ENCODE measurements around the gene SLC1A3.

Gene SLC1A3

GRCh38 chr5:36665628-36666027, 59.2 kb downstream of the SLC1A3 start:
- no peak overlapping the region for H3K9ac ChIP-seq (ENCODE audit: insufficient read length, low read depth)
- no peak for DNase-seq (ENCODE audit: low read depth, low spot score)
- H3K36me3 ChIP-seq (ENCODE audit: insufficient read depth, insufficient read length, low read length), result peaks cover 17% of the 10 kb centered on the region
- no peak overlapping the region for H3K4me3 ChIP-seq (ENCODE audit: insufficient read length, low read depth)
- H3K27me3 ChIP-seq (ENCODE audit: insufficient read depth, insufficient read length), result no peaks in the 10 kb centered on the region
- H3K4me1 ChIP-seq (ENCODE audit: insufficient read depth, insufficient read length), result no peaks in the 10 kb centered on the region
- no peak for TF ChIP-seq SUZ12 (IDR thresholded peaks at IDR 0.05; ENCODE audit: extremely low read depth, insufficient read depth, insufficient read length)
- H3K9me3 ChIP-seq (ENCODE audit: insufficient read depth, low read length), result no peaks in the 10 kb centered on the region

- H3K9ac ChIP-seq (ENCODE audit: insufficient read length, low read depth), result no peak overlapping the region
- no peaks in the 10 kb centered on the region for H3K9me3 ChIP-seq (ENCODE audit: insufficient read depth, low read length)
- H3K4me3 ChIP-seq (ENCODE audit: insufficient read length, low read depth), result no peak overlapping the region
- no peaks in the 10 kb centered on the region for H3K27me3 ChIP-seq (ENCODE audit: insufficient read depth, insufficient read length)
- TF ChIP-seq YY1 (IDR thresholded peaks at IDR 0.05; ENCODE audit: insufficient read depth, insufficient read length), result no peak
- no peak for TF ChIP-seq ZNF274 (IDR thresholded peaks at IDR 0.05; ENCODE audit: low read depth, low read length)
- TF ChIP-seq SUZ12 (IDR thresholded peaks at IDR 0.05; ENCODE audit: extremely low read depth, insufficient read depth, insufficient read length), result no peak
- no peak for DNase-seq (ENCODE audit: low read depth, low spot score)
- no peaks in the 10 kb centered on the region for H3K4me1 ChIP-seq (ENCODE audit: insufficient read depth, insufficient read length)
- peaks cover 22% of the 10 kb centered on the region for H3K36me3 ChIP-seq (ENCODE audit: insufficient read depth, insufficient read length, low read length)
Observed at GRCh38 chr5:36666274-36666673, 59.9 kb downstream of the SLC1A3 start.

- no peaks in the 10 kb centered on the region for H3K4me1 ChIP-seq (ENCODE audit: insufficient read depth, insufficient read length)
- H3K27me3 ChIP-seq (ENCODE audit: insufficient read depth, insufficient read length), result no peaks in the 10 kb centered on the region
- no peak for TF ChIP-seq SUZ12 (IDR thresholded peaks at IDR 0.05; ENCODE audit: extremely low read depth, insufficient read depth, insufficient read length)
- TF ChIP-seq YY1 (IDR thresholded peaks at IDR 0.05; ENCODE audit: insufficient read depth, insufficient read length), result no peak
- TF ChIP-seq ZNF274 (IDR thresholded peaks at IDR 0.05; ENCODE audit: low read depth, low read length), result no peak
- no peak overlapping the region for H3K9ac ChIP-seq (ENCODE audit: insufficient read length, low read depth)
- peaks cover 21% of the 10 kb centered on the region for H3K36me3 ChIP-seq (ENCODE audit: insufficient read depth, insufficient read length, low read length)
- no peak overlapping the region for H3K4me3 ChIP-seq (ENCODE audit: insufficient read length, low read depth)
- no peak for DNase-seq (ENCODE audit: low read depth, low spot score)
- no peaks in the 10 kb centered on the region for H3K9me3 ChIP-seq (ENCODE audit: insufficient read depth, low read length)
Observed at GRCh38 chr5:36666986-36667385, 60.6 kb downstream of the SLC1A3 start.

- no peaks in the 10 kb centered on the region for H3K9me3 ChIP-seq (ENCODE audit: insufficient read depth, low read length)
- H3K9ac ChIP-seq (ENCODE audit: insufficient read length, low read depth), result no peak overlapping the region
- peaks cover 27% of the 10 kb centered on the region for H3K36me3 ChIP-seq (ENCODE audit: insufficient read depth, insufficient read length, low read length)
- H3K4me1 ChIP-seq (ENCODE audit: insufficient read depth, insufficient read length), result no peaks in the 10 kb centered on the region
- H3K4me3 ChIP-seq (ENCODE audit: insufficient read length, low read depth), result no peak overlapping the region
- H3K27me3 ChIP-seq (ENCODE audit: insufficient read depth, insufficient read length), result no peaks in the 10 kb centered on the region
- TF ChIP-seq ZNF274 (IDR thresholded peaks at IDR 0.05; ENCODE audit: low read depth, low read length) (no peak), SUZ12 (IDR thresholded peaks at IDR 0.05; ENCODE audit: extremely low read depth, insufficient read depth, insufficient read length) (no peak), YY1 (IDR thresholded peaks at IDR 0.05; ENCODE audit: insufficient read depth, insufficient read length) (no peak)
- no peak for DNase-seq (ENCODE audit: low read depth, low spot score)
Observed at GRCh38 chr5:36667824-36668223, 61.4 kb downstream of the SLC1A3 start.

- DNase-seq (ENCODE audit: low read depth, low spot score), result no peak
- peaks cover 36% of the 10 kb centered on the region for H3K36me3 ChIP-seq (ENCODE audit: insufficient read depth, insufficient read length, low read length)
- TF ChIP-seq ZNF274 (IDR thresholded peaks at IDR 0.05; ENCODE audit: low read depth, low read length) (no peak), SUZ12 (IDR thresholded peaks at IDR 0.05; ENCODE audit: extremely low read depth, insufficient read depth, insufficient read length) (no peak), YY1 (IDR thresholded peaks at IDR 0.05; ENCODE audit: insufficient read depth, insufficient read length) (no peak)
- no peaks in the 10 kb centered on the region for H3K4me1 ChIP-seq (ENCODE audit: insufficient read depth, insufficient read length)
- no peak overlapping the region for H3K9ac ChIP-seq (ENCODE audit: insufficient read length, low read depth)
- H3K27me3 ChIP-seq (ENCODE audit: insufficient read depth, insufficient read length), result no peaks in the 10 kb centered on the region
- no peaks in the 10 kb centered on the region for H3K9me3 ChIP-seq (ENCODE audit: insufficient read depth, low read length)
- no peak overlapping the region for H3K4me3 ChIP-seq (ENCODE audit: insufficient read length, low read depth)
Observed at GRCh38 chr5:36669015-36669651, 62.7 kb downstream of the SLC1A3 start.

GRCh38 chr5:36670548-36670947, 64.1 kb downstream of the SLC1A3 start:
- Histone ChIP-seq H3K27me3 (ENCODE audit: insufficient read depth, insufficient read length) (no peaks in the 10 kb centered on the region), H3K9me3 (ENCODE audit: insufficient read depth, low read length) (no peaks in the 10 kb centered on the region), H3K36me3 (ENCODE audit: insufficient read depth, insufficient read length, low read length) (peaks cover 49% of the 10 kb centered on the region), H3K4me1 (ENCODE audit: insufficient read depth, insufficient read length) (no peaks in the 10 kb centered on the region), H3K9ac (ENCODE audit: insufficient read length, low read depth) (no peak overlapping the region), H3K4me3 (ENCODE audit: insufficient read length, low read depth) (no peak overlapping the region)
- TF ChIP-seq YY1 (IDR thresholded peaks at IDR 0.05; ENCODE audit: insufficient read depth, insufficient read length) (no peak), SUZ12 (IDR thresholded peaks at IDR 0.05; ENCODE audit: extremely low read depth, insufficient read depth, insufficient read length) (no peak), ZNF274 (IDR thresholded peaks at IDR 0.05; ENCODE audit: low read depth, low read length) (no peak)
- no peak for DNase-seq (ENCODE audit: low read depth, low spot score)

GRCh38 chr5:36675282-36675681, 68.9 kb downstream of the SLC1A3 start:
- no peaks in the 10 kb centered on the region for H3K9me3 ChIP-seq (ENCODE audit: insufficient read depth, low read length)
- no peak overlapping the region for H3K9ac ChIP-seq (ENCODE audit: insufficient read length, low read depth)
- H3K27me3 ChIP-seq (ENCODE audit: insufficient read depth, insufficient read length), result no peaks in the 10 kb centered on the region
- H3K36me3 ChIP-seq (ENCODE audit: insufficient read depth, insufficient read length, low read length), result peaks cover 67% of the 10 kb centered on the region
- H3K4me1 ChIP-seq (ENCODE audit: insufficient read depth, insufficient read length), result no peaks in the 10 kb centered on the region
- TF ChIP-seq YY1 (IDR thresholded peaks at IDR 0.05; ENCODE audit: insufficient read depth, insufficient read length) (no peak), SUZ12 (IDR thresholded peaks at IDR 0.05; ENCODE audit: extremely low read depth, insufficient read depth, insufficient read length) (no peak), ZNF274 (IDR thresholded peaks at IDR 0.05; ENCODE audit: low read depth, low read length) (no peak)
- no peak for DNase-seq (ENCODE audit: low read depth, low spot score)
- no peak overlapping the region for H3K4me3 ChIP-seq (ENCODE audit: insufficient read length, low read depth)
